IPS-18c (cell line): Measurements from ENCODE around the gene RSL1D1.
"Not testable (repeated sequence)": the region's sequence is repeated elsewhere in the genome, so short reads cannot be mapped to it uniquely, and the experiment has no call there.

Experiments
- H3K4me3 ChIP-seq: 2 replicates; pipeline ENCODE4 v1.7.0; 2013; ENCODE audit warnings: low read depth, mild to moderate bottlenecking, low read length, moderate library complexity; ENCODE audit not compliant: insufficient read depth
- H3K9me3 ChIP-seq: one replicate; pipeline ENCODE4 v1.6.1; 2013; ENCODE audit warnings: mild to moderate bottlenecking, low read length, moderate library complexity; ENCODE audit not compliant: control insufficient read depth, insufficient read depth

RSL1D1 gene

DNA sequence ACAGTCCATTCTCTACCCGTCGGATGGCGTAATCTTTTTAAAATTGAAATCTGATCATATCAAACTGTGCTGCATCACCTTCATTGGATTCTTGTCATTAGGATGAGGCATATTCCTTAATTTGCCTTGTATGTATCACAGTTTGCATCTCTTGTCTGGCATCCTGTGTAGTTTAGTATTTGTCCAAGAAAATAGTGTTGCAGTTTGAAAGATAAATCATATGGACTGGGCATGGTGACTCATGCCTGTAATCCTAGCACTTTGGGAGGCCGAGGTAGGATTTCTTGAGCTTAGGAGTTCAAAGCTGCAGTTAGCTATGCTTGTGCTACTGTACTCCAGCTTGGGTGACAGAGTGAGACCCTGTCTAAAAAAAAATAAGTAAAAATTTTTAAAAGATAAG lies 5.8 kb upstream of the RSL1D1 start:
- H3K9me3 ChIP-seq, result no peaks in the 10 kb centered on the region
- no peak overlapping the region for H3K4me3 ChIP-seq

DNA sequence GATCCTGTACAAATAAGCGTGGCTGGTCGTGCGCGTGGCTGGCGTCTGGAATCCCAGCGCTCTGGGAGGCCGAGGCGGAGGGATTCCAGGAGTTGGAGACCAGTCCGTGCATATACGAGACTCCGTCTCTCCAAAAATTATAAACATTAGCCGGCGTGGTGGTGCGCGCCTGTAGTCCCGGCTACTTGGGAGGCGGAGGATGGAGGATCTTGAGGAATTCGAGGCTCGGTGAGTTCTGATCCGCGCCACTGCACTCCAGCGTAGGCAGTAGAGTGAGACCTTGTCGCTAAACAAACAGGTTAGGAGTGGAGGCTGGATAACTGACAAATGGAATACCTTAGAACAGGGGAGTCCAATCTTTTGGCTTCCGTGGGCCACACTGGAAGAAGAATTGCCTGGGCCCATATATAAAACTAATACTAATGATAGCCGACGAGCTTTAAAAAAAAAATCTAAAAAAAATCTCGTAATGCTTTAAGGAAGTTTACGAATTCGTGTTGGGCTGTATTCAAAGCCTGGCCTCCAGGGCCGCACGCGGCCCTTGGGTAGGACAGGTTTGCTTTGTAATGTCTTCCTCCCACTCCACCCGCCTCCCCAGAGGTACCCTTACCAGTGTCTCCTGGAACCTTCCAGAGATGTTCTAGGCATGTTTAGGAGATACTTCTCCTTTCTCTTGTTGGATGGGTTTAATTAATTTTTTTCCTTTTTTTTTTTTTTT lies 909 bp upstream of the RSL1D1 start:
- Histone ChIP-seq H3K9me3 (no peaks in the 10 kb centered on the region), H3K4me3 (peak overlapping the region; percentile 97)

- no peak overlapping the region for H3K4me3 ChIP-seq
- no peaks in the 10 kb centered on the region for H3K9me3 ChIP-seq
Observed at GRCh38 chr16:11848842-11849241, 2.5 kb downstream of the RSL1D1 start.

- Histone ChIP-seq H3K9me3 (peaks cover 2% of the 10 kb centered on the region), H3K4me3 (no peak overlapping the region)
Observed at GRCh38 chr16:11844499-11844898, 6.8 kb downstream of the RSL1D1 start.

DNA sequence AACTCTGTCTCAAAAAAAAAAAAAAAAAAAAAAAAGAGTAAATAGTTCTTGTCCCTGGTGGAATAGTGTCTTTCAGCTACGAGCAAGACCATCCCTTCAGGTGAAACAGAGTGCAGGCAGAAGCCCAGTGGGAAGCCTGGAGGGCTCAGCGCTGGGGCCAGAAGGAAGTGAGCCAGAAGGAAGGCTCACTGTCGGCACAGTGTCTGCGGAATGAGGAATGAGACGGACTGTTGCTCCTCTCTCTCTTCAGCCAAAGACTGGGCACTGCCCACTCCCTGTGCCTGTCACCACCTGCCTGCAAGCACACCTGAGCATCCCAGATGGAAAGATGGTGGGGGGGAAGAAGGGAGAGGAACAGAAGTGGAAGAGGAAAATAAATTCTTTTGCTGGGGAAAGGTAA lies 7.5 kb downstream of the RSL1D1 start:
- peaks cover 2% of the 10 kb centered on the region for H3K9me3 ChIP-seq

DNA sequence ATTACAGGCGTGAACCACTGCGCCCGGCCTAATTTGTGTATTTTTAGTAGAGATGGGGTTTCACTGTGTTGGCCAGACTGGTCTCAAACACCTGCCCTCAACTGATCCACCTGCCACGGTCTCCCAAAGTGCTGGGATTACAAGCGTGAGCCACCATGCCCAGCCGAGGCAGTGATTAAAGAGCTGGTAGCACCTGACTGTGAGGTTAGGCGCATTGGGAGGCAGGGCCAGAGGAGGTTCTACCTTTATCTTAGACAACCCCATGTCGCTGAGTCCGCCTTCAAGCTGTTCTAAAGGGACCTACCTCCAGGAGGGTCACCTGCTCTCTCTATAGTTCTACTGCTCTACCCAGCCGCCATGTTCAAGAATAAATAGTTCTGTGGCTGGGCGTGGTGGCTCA lies 8.1 kb downstream of the RSL1D1 start:
- H3K9me3 ChIP-seq, result peaks cover 2% of the 10 kb centered on the region
- no peak overlapping the region for H3K4me3 ChIP-seq

More for the DNA sequence above, 7.5 kb downstream of the RSL1D1 start:
- H3K4me3 ChIP-seq, result no peak overlapping the region

GRCh38 chr16:11841026-11841425 lies 10.3 kb downstream of the RSL1D1 start:
- Histone ChIP-seq H3K4me3 (no peak overlapping the region), H3K9me3 (peaks cover 2% of the 10 kb centered on the region)

DNA sequence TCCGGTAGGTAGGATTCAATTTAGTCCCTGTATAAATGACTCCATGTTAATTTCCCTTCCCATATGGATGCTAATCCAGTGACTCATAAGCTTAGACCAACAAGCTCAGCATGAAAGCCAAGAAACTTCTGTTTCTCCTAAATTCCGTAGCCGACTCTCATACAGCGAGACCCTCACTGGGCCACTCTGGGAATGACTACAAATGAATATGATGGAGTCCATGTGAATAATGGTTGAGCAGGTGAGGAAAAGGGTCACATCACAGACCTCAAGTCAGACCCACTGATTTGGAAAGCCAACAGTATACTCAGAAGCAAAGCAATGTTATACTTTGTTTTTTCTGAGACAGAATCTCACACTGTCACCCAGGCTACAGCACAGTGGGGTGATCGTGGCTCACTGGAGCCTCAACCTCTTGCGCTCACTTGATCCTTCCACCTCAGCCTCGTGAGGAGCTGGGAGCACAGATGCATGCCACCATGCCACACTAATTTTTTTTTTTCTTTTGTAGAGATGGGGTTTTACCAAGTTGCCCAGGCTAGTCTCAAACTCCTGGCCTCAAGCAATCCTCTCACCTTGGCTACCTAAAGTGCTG lies 14.6 kb downstream of the RSL1D1 start:
- Histone ChIP-seq H3K9me3 (no peaks in the 10 kb centered on the region), H3K4me3 (no peak overlapping the region; the same call in 1 of the 2 replicates)

DNA sequence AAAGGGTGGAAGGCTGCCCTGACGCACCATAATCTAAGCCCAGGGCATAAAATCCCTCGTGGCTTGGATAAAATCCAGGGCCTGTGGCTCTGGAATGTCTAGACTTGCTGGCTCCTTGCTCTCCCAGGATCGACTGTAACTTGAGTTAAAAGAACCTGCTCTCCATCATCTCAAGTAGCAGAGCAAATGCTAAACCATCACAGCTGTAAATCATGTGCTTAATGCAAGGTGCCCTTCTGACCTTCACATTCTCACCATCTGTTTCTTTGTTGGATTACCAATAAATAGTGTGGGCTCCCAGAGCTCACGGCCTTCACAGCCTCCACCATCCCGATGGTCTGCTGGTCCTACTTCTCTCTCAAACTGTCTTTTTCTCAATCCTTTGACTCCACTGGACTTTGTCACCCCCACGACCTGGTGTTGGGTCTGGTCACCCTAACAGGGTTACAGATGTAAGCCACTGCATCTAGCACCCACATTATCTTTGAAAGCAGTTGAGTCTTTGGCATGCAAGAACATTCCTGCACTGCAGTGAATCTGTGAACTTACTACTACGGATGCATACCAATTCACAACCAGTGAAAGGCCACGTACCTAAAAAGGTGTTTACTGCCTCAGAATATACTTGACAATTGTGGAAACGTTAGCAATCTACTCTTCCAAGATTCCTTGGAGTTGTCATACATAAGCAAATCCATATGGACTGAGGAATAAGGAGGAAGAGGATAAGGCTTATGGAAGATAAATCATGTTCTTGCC lies 15.3 kb downstream of the RSL1D1 start:
- Histone ChIP-seq H3K4me3 (no peak overlapping the region), H3K9me3 (no peaks in the 10 kb centered on the region)

- H3K4me3 ChIP-seq, result no peak overlapping the region
- peaks cover 1% of the 10 kb centered on the region for H3K9me3 ChIP-seq
Observed at GRCh38 chr16:11835309-11835708, 16.0 kb downstream of the RSL1D1 start.

DNA sequence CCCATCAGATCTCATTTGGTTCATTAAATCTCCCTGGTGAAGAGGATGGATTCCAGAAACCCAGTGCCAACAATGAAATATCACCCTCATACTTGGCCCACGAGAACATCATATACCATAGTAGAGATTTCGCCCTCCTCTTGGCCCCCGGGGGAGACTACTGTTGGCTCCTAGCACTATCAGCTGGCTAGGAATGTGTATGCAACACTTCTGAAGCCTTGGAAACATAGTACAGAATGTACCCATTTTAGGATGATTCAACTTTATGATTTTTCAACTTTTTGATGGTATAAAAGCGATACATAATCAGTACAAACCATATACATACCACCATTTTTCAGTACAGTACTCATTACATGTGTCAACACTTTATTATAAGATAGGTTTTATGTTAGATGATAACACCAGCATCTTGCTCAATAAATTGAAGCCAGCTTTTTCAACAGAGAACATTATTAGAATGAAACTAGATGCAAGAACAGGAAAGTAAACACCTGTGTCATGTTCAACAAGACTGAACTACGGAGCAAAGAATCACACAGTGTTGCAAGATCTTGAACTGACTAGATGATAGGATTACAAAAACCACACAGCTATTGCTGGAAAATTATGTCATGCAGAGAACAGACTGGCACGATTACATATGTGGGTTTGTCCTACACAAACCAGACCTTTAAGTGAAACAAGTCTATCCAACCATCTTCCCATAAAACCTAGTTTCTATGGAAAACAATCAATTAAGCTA lies 17.2 kb downstream of the RSL1D1 start:
- peaks cover 3% of the 10 kb centered on the region for H3K9me3 ChIP-seq
- no peak overlapping the region for H3K4me3 ChIP-seq

- Histone ChIP-seq H3K4me3 (no peak overlapping the region), H3K9me3 (peaks cover 3% of the 10 kb centered on the region)
Observed at GRCh38 chr16:11828696-11829095, 22.6 kb downstream of the RSL1D1 start.

GRCh38 chr16:11825520-11826165 lies 25.7 kb downstream of the RSL1D1 start:
- H3K4me3 ChIP-seq, H3K9me3 ChIP-seq: not testable (repeated sequence)

GRCh38 chr16:11824362-11824761 lies 27.0 kb downstream of the RSL1D1 start:
- H3K9me3 ChIP-seq, result no peaks in the 10 kb centered on the region
- no peak overlapping the region for H3K4me3 ChIP-seq

- H3K9me3 ChIP-seq, H3K4me3 ChIP-seq: not testable (repeated sequence)
Observed at GRCh38 chr16:11823645-11824044, 27.7 kb downstream of the RSL1D1 start.

GRCh38 chr16:11819798-11820197 lies 31.5 kb downstream of the RSL1D1 start:
- Histone ChIP-seq H3K4me3 (no peak overlapping the region), H3K9me3 (no peaks in the 10 kb centered on the region)

- H3K4me3 ChIP-seq, H3K9me3 ChIP-seq: not testable (repeated sequence)
Observed at GRCh38 chr16:11818970-11819369, 32.4 kb downstream of the RSL1D1 start.
